GM18909 (cell line): ENCODE results near the gene ADAMTSL3.
"Not testable (repeated sequence)": the region's sequence is repeated elsewhere in the genome, so short reads cannot be mapped to it uniquely, and the experiment has no call there.

Experiments
- ATAC-seq: cut with Tn5 transposase; IDR thresholded peaks from one replicate; pipeline ENCODE4 v1.9.1; 2021; ENCODE audit warnings: mild to moderate bottlenecking; ENCODE audit not compliant: unreplicated experiment, poor library complexity

Gene ADAMTSL3

GRCh38 chr15:84001037-84001436, 347.1 kb downstream of the ADAMTSL3 start:
- no peak for ATAC-seq

- no peak for ATAC-seq
Measured at GRCh38 chr15:84001655-84002054, 347.7 kb downstream of the ADAMTSL3 start.

DNA sequence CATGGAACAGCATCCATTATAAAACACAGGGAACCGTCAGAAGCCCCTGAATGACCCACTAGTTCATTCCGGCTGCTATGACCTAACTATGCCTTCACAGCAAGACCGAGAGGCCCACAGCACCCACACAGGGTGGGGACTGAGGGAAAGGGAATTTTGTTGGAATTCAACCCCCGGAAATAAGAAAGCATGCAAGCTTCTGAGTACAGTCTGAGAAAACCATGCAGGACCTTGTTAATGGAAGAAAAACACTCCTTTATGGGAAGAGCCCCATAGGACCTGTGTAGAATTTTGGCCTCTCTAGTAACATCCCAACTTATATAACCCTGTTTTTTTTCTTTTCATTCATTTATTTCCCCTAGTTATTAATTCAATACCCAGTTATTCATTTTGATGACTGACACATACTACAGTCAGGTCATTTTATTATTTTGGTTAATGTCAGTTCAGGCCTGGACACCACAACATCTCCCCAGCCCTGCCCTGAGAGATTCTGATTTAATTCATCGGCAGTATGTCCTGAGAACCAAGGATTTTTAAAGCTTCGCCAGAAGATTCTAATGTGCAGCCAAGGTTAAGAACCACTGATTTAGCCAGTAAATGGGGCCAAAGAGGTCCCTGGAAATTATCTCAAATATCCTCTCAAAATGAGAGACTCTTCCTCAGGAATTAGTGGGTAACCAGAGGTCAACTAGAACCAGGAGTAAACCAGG, 350.0 kb downstream of the ADAMTSL3 start:
- ATAC-seq = no peak

- ATAC-seq = no peak
Measured at GRCh38 chr15:84006421-84006820, 352.5 kb downstream of the ADAMTSL3 start.

DNA sequence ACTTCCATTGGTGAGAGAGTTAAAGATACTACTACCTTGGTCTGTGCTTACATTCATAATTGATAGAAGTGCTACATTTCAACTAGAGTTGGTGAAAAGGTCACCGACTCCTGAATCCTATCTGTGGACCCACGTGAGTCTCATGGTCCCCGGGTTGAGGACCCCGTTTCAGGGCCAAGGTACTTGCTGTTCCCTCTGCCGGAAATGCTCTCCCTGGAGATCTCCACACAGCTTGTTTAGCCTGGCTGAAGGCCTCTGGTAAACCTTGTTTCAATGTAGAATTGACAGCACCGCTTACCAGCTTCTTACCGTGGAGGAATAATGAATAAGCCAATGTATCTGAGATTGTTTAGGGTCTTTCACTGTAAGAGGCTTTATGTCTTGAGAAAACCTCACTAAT, 355.7 kb downstream of the ADAMTSL3 start:
- ATAC-seq = no peak

DNA sequence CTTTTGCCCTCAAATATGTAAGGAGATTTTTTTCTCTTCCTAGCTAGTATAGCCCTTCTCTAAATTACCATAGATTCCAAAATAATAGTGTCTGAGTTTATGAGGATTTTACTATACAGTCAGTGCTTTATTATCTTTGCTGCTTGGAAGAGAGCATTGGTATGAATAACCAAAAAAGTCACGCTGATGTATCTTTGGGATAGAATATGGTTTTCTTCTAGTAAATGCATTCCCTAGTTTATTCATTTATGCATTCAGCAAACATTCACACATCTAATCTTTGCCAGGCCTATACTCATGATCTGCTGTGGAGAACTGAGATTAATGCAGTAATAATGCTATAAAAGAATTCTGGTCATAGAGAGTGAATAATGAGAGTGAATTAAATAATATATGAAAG, 356.3 kb downstream of the ADAMTSL3 start:
- no peak for ATAC-seq

DNA sequence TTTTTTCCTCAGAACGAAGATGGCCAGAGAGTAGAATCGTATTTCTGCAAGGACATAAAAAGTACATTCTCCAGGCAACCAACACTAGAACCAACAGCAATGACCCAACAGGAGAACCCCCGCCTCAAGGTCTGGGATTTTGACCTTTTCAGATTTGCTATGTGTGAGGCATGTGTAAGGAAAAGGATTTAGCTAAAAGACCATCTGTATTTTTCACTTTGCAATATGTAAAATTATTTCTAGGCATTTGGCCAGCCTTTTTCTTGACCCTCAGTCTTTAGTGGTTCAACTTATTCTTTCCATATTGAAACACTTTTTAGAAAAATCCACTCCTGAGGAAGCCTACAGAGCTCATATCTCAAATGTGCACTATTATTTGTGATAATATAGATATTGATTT, 362.4 kb downstream of the ADAMTSL3 start:
- ATAC-seq = no peak

GRCh38 chr15:84022516-84022915, 368.6 kb downstream of the ADAMTSL3 start:
- ATAC-seq = no peak

DNA sequence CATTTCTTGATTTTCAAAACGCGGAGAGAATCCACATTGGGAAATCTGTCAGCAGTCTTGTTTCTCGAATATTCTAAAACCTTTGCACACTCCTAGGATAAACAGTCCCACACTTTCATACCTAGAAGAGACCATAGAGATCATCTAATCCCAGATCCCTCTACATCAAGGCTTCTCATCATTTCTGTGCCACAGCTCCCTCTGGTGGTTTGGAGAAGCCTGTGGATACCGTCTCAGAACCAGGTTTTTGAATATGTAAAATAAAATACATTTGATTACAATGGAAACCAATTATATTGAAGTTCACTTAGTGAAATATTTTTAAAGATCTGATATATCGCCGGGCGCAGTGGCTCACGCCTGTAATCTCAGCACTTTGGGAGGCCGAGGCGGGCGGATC, 369.7 kb downstream of the ADAMTSL3 start:
- ATAC-seq = no peak

DNA sequence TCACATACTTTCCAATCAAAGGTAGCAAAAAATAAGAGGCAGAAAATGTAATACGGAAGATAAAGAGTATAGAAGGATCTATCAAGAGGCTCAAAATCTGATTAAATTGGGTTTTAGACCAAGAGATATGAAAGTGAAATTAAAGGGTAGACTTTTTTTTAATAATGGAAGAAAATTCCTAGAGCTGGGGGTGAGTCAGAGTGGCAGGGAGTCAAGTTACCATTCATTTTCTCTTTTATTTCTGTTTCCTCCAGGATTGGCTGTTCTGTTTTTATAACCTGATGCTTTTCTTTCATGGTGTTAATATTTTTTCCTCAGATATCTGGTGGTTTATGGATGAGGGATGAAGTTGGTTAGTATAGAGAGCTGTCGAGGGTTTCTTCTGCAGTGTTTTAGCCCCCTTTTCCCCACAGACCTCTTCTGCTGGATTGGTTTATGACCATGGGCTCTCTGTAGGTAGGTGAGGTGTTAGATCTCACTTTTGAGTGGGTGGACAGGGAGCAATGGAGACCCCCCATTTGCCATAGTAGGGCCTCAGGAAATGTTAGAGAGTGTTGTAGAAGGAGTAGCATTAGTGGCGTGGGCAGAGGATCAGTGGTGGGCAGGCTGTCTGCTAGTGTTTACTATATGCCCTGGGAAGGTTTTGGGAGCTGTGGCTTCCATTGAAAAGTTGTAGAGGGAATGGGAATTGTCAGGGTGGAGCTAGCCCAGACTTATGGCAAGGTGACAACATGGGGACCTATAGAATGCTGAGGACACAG, 380.1 kb downstream of the ADAMTSL3 start:
- no peak for ATAC-seq

DNA sequence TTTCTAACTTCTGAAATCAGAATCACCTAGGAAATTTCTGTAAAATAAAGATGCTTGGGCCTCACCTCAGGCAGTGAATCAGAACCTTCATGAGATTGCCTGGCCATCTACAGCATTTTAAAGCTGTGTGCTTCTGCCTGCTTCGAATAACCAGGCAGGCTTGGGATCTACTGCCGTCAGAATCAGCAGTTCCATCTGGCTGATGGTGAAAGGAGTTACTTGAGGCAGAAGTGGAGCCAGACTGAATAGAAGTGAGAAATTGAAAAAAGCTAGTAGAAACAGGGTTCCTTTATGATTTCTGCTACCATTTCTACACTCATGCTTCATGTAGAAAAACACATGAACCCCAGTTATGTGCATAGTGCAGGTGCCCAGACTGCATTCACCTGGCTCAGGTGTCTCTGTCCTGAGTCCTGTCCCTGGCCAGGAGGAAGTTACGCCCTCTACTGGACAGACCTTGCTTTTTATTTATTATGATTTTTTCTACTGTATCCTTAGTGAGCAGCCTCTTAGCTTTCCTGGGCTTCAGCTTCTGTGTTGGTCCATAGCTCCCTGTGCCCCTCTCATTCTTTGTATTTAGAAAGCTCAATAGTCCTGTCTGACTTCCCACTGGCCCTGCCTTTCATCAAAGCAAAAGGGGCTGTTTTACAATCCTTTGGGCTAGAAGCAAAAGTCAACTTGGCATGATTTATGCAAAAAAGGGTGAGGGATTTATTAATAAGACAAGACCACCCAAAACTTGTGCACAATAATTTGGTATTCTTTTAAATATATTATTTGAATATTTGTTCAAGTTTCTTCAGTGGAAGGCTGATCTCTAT, 380.9 kb downstream of the ADAMTSL3 start:
- ATAC-seq = no peak

DNA sequence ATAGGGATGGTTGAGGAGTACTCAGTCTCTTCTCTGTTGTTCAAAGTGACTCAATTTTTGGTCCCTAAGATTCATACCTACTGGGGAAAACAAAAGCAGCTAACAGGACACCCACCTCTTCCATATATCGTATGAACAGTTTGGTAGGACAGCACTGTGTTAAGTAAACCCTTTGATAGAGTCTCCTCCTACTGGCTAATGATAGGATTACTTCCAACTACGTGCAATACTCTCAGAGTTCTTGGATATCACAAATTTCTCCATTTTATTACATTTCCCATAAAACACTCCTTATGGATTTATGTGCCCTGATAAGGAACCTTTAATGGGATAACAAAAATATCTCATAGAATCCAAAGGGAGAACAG, 381.5 kb downstream of the ADAMTSL3 start:
- no peak for ATAC-seq

DNA sequence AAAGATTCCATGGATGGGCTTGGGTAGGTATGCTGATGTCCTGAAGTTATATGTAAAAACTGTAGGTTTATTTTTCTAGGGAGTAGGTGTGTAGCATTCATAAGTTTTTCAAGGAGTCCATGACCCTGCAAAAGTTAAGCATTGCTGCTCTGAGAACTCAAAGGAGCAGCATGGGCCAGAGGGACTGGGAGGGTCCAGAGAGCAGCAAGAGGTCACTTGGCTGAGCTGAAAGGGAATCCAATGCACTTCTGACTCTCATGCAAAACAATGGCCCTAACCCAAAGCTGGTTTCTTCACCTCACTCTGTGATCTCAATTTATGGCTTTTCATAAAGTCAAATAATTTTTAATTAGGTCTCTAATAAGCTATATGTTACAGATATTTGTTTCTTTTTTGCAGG, 383.4 kb downstream of the ADAMTSL3 start:
- no peak for ATAC-seq

DNA sequence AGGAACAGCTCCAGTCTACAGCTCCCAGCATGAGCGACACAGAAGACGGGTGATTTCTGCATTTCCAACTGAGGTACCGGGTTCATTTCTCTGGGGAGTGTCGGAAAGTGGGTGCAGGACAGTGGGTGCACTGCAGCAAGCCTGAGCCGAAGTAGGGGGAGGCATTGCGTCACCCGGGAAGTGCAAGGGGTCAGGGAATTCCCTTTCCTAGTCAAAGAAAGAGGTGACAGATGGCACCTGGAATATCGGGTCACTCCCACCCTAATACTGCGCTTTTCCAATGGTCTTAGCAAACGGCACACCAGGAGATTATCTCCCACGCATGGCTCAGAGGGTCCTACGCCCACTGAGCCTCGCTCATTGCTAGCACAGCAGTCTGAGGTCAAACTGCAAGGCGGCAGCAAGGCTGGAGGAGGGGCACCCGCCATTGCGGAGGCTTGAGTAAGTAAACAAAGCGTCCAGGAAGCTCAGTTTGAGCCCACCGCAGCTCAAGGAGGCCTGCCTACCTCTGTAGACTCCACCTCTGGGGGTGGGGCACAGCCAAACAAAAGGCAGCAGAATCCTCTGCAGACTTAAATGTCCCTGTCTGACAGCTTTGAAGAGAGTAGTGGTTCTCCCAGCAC, 388.6 kb downstream of the ADAMTSL3 start:
- not testable (repeated sequence) for ATAC-seq

DNA sequence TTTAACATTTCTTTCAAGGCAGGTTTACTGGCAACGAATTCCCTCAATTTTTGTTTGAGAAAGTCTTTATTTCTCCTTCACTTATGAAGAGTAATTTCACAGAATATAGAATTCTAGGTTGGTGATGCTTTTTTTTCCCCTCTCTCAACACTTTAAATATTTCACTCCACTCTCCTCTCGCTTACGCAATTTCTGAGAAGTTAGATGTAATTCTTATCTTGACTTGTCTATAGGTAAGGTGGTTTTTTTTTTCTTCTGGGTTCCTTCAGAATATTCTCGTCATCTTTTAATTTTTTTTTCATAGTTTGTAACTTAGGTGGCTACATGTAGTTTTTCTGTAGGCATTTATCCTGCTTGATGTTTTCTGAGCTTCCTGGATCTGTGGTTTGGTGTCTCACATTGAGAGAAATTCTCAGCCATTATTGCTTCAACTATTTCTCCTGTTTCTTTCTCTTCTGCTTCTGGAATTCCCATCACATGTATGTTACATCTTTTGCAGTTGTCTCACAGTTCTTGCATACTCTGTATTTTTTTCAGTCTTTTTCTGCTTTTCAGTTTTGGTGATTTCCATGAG, 392.2 kb downstream of the ADAMTSL3 start:
- no peak for ATAC-seq

- ATAC-seq = not testable (repeated sequence)
Measured at GRCh38 chr15:84049480-84049879, 395.6 kb downstream of the ADAMTSL3 start.

GRCh38 chr15:84050076-84050475, 396.2 kb downstream of the ADAMTSL3 start:
- ATAC-seq = no peak

DNA sequence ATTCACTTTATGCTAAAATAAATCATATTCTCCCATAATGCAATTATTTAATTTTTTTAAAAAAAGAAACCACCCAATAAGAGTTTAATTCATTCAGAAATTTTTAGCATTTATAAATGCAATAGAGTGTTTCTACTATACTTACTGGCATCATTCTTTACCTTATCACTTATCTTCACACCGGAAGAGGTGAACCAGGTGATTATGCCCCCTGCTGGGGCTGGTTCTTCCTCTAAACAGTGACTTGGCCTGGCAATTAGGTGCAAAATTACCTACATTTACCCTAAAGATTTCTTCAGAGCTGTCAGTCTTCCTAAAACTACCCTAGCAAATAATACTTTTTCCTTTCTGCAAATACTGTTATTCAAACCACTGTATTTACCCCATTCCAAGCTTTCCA, 397.2 kb downstream of the ADAMTSL3 start:
- not testable (repeated sequence) for ATAC-seq

DNA sequence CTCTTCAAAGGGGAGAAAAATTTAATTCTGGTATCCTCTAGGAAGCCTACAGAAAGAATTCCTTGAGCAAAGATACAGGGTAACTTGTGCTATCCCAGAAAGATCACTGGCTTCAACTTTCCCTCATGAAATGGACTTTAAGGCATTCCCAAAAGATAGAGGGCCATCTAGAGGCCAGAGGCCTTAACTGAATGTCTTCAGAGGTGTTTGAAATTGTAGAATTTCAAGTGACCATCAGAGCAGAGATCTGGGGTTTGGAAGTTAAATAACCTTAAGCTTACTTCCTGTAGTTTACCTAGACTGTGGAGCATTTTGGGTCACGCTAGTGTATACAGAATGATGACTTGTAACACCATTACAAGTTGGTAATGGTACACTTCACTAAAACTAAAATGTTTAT, 400.6 kb downstream of the ADAMTSL3 start:
- not testable (repeated sequence) for ATAC-seq

DNA sequence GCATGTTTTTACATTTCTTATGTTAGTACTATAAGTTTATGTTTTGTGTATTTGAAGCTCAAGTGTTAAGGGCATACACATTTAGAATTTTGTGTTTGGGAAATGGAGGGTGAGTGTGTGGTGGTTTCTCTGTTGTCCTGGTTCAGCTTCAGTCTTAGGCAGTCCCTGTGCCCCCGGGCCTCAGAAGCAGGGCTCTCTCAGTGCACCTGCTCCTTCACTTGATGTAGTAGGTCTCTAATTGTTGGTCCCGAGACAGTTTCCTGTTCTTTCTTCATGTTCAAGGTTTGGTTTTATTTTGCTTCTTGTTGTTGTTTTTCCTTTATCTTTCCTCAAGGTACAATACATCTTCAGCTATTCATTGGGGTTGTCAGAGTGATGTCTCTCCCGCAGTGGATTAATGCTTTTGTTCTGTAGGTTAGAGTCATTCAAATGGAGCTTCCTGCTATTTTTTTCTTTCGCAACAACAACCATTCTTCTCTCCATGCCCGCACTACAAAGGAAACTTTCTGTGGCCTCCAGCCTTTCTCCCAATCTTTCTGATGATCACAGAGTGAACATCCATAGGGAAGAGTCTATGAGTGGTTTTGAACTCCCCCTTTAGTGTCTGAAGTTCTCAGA, 403.9 kb downstream of the ADAMTSL3 start:
- no peak for ATAC-seq
